ENCODE measurements around the gene MKRN2. TPM values are rescaled to one million over a fixed set of nuclear protein-coding genes. Genes with fewer than 3 reads are reported as not detected.

Gene MKRN2
- total RNA-seq, 2 experiments from 2014 or later: 21.5 to 24.9 TPM

- Mint-ChIP-seq H3K4me3 (no peak overlapping the region), H3K27me3 (no peaks in the 10 kb centered on the region), H3K36me3 (ENCODE audit: low read depth) (peaks cover 81% of the 10 kb centered on the region), H3K27ac (no peak overlapping the region), H3K4me1 (no peaks in the 10 kb centered on the region), H3K9me3 (ENCODE audit: low read depth) (peaks cover 6% of the 10 kb centered on the region)
- ChIA-PET CTCF (no interaction called here), POLR2A (no interaction called here)
- intact Hi-C loops (cut with DNase I, micrococcal nuclease): no loop called here
- ATAC-seq (no peak), DNase-seq (no peak)
These were observed 17.8 kb downstream of the MKRN2 start for GRCh38 chr3:12574661-12575060.

- DNase-seq (no peak), ATAC-seq (no peak)
- ChIA-PET POLR2A (no interaction called here), CTCF (interaction anchor here (1.2 to 1.9 kb wide), 2 partner anchors 9 to 16 kb away, joined by 3 to 4 read pairs; no protein-coding TSS in a partner anchor)
- Mint-ChIP-seq H3K4me1 (no peaks in the 10 kb centered on the region), H3K27me3 (no peaks in the 10 kb centered on the region), H3K36me3 (ENCODE audit: low read depth) (peaks cover 71% of the 10 kb centered on the region), H3K27ac (no peak overlapping the region), H3K9me3 (ENCODE audit: low read depth) (peaks cover 6% of the 10 kb centered on the region), H3K4me3 (no peak overlapping the region)
- intact Hi-C loops (cut with DNase I, micrococcal nuclease): no loop called here
These were observed 20.5 kb downstream of the MKRN2 start for GRCh38 chr3:12577379-12577778.

GRCh38 chr3:12578742-12579141 is 21.9 kb downstream of the MKRN2 start:
- H3K4me1 Mint-ChIP-seq: no peaks in the 10 kb centered on the region
- H3K36me3 Mint-ChIP-seq (ENCODE audit: low read depth): peaks cover 68% of the 10 kb centered on the region
- CTCF ChIA-PET: interaction anchor here (0.7 to 1.4 kb wide), 5 partner anchors 8 to 147 kb away, joined by 3 to 5 read pairs (median 4); no protein-coding TSS in a partner anchor
- POLR2A ChIA-PET: no interaction called here
- intact Hi-C loops (cut with DNase I, micrococcal nuclease): no loop called here
- no peak overlapping the region for H3K4me3 Mint-ChIP-seq
- no peak overlapping the region for H3K27ac Mint-ChIP-seq
- no peak for ATAC-seq
- peaks cover 6% of the 10 kb centered on the region for H3K9me3 Mint-ChIP-seq (ENCODE audit: low read depth)
- no peak for DNase-seq
- no peaks in the 10 kb centered on the region for H3K27me3 Mint-ChIP-seq

GRCh38 chr3:12579456-12579855 is 22.6 kb downstream of the MKRN2 start:
- Mint-ChIP-seq H3K9me3 (ENCODE audit: low read depth) (peaks cover 6% of the 10 kb centered on the region), H3K4me1 (no peaks in the 10 kb centered on the region), H3K4me3 (no peak overlapping the region), H3K27ac (peak overlapping the region; percentile 61), H3K27me3 (no peaks in the 10 kb centered on the region), H3K36me3 (ENCODE audit: low read depth) (peaks cover 69% of the 10 kb centered on the region)
- ChIA-PET POLR2A (no interaction called here), CTCF (interaction anchor here (1.4 kb wide), 1 partner anchor 9 kb away, joined by 3 read pairs; no protein-coding TSS in a partner anchor)
- intact Hi-C loops (cut with DNase I, micrococcal nuclease): no loop called here
- DNase-seq (no peak), ATAC-seq (no peak)

- CTCF ChIA-PET: no interaction called here
- peaks cover 6% of the 10 kb centered on the region for H3K9me3 Mint-ChIP-seq (ENCODE audit: low read depth)
- no peaks in the 10 kb centered on the region for H3K27me3 Mint-ChIP-seq
- no peaks in the 10 kb centered on the region for H3K4me1 Mint-ChIP-seq
- ATAC-seq (no peak), DNase-seq (no peak)
- intact Hi-C loops (cut with DNase I, micrococcal nuclease): no loop called here
- no peak overlapping the region for H3K4me3 Mint-ChIP-seq
- H3K27ac Mint-ChIP-seq: peak overlapping the region; percentile 61
- H3K36me3 Mint-ChIP-seq (ENCODE audit: low read depth): peaks cover 69% of the 10 kb centered on the region
- POLR2A ChIA-PET: no interaction called here
These were observed 23.0 kb downstream of the MKRN2 start for GRCh38 chr3:12579905-12580304.

GRCh38 chr3:12582730-12583129 is 25.8 kb downstream of the MKRN2 start:
- Mint-ChIP-seq H3K27me3 (no peaks in the 10 kb centered on the region), H3K4me3 (no peak overlapping the region), H3K27ac (peak overlapping the region; percentile 1), H3K9me3 (ENCODE audit: low read depth) (no peaks in the 10 kb centered on the region), H3K36me3 (ENCODE audit: low read depth) (peaks cover 48% of the 10 kb centered on the region), H3K4me1 (no peaks in the 10 kb centered on the region)
- intact Hi-C loops (cut with DNase I, micrococcal nuclease): no loop called here
- ChIA-PET CTCF (interaction anchor here (0.8 to 1.5 kb wide), 2 partner anchors 15 to 38 kb away, joined by 3 read pairs; no protein-coding TSS in a partner anchor), POLR2A (interaction anchor here (0.6 kb wide), 1 partner anchor 42 kb away, joined by 3 read pairs; no protein-coding TSS in a partner anchor)
- DNase-seq (no peak), ATAC-seq (no peak)

GRCh38 chr3:12583280-12583679 is 26.4 kb downstream of the MKRN2 start:
- ATAC-seq: no peak
- Mint-ChIP-seq H3K4me3 (no peak overlapping the region), H3K36me3 (ENCODE audit: low read depth) (peaks cover 45% of the 10 kb centered on the region), H3K9me3 (ENCODE audit: low read depth) (no peaks in the 10 kb centered on the region), H3K4me1 (no peaks in the 10 kb centered on the region), H3K27me3 (no peaks in the 10 kb centered on the region), H3K27ac (no peak overlapping the region)
- POLR2A ChIA-PET: no interaction called here
- CTCF ChIA-PET: interaction anchor here (0.8 to 1.5 kb wide), 2 partner anchors 16 to 38 kb away, joined by 3 read pairs; no protein-coding TSS in a partner anchor
- intact Hi-C loops (cut with DNase I, micrococcal nuclease): no loop called here
- no peak for DNase-seq

GRCh38 chr3:12584083-12584482 is 27.2 kb downstream of the MKRN2 start:
- H3K4me1 Mint-ChIP-seq: no peaks in the 10 kb centered on the region
- ATAC-seq: no peak
- no peaks in the 10 kb centered on the region for H3K9me3 Mint-ChIP-seq (ENCODE audit: low read depth)
- no peak overlapping the region for H3K27ac Mint-ChIP-seq
- DNase-seq: no peak
- ChIA-PET POLR2A (interaction anchor here (0.8 kb wide), 1 partner anchor 15 kb away, joined by 3 read pairs; no protein-coding TSS in a partner anchor), CTCF (no interaction called here)
- no peaks in the 10 kb centered on the region for H3K27me3 Mint-ChIP-seq
- peaks cover 45% of the 10 kb centered on the region for H3K36me3 Mint-ChIP-seq (ENCODE audit: low read depth)
- H3K4me3 Mint-ChIP-seq: no peak overlapping the region
- intact Hi-C loops (cut with DNase I, micrococcal nuclease): no loop called here

GRCh38 chr3:12585181-12585580 is 28.3 kb downstream of the MKRN2 start:
- peaks cover 42% of the 10 kb centered on the region for H3K36me3 Mint-ChIP-seq (ENCODE audit: low read depth)
- POLR2A ChIA-PET: interaction anchor here (0.8 kb wide), 1 partner anchor 14 kb away, joined by 3 read pairs; no protein-coding TSS in a partner anchor
- no peaks in the 10 kb centered on the region for H3K4me1 Mint-ChIP-seq
- intact Hi-C loops (cut with DNase I, micrococcal nuclease): no loop called here
- peak overlapping the region; percentile 16 for H3K27ac Mint-ChIP-seq
- H3K9me3 Mint-ChIP-seq (ENCODE audit: low read depth): no peaks in the 10 kb centered on the region
- DNase-seq (no peak), ATAC-seq (no peak)
- no peaks in the 10 kb centered on the region for H3K27me3 Mint-ChIP-seq
- H3K4me3 Mint-ChIP-seq: no peak overlapping the region
- CTCF ChIA-PET: no interaction called here

GRCh38 chr3:12585970-12586369 is 29.1 kb downstream of the MKRN2 start:
- Mint-ChIP-seq H3K27ac (no peak overlapping the region), H3K36me3 (ENCODE audit: low read depth) (peaks cover 39% of the 10 kb centered on the region), H3K4me1 (no peaks in the 10 kb centered on the region), H3K4me3 (no peak overlapping the region), H3K27me3 (no peaks in the 10 kb centered on the region), H3K9me3 (ENCODE audit: low read depth) (no peaks in the 10 kb centered on the region)
- DNase-seq (no peak), ATAC-seq (no peak)
- ChIA-PET CTCF (no interaction called here), POLR2A (no interaction called here)
- intact Hi-C loops (cut with DNase I, micrococcal nuclease): no loop called here

GRCh38 chr3:12586403-12586802 is 29.5 kb downstream of the MKRN2 start:
- intact Hi-C loops (cut with DNase I, micrococcal nuclease): no loop called here
- Mint-ChIP-seq H3K4me1 (no peaks in the 10 kb centered on the region), H3K27ac (no peak overlapping the region), H3K27me3 (no peaks in the 10 kb centered on the region), H3K9me3 (ENCODE audit: low read depth) (no peaks in the 10 kb centered on the region), H3K4me3 (no peak overlapping the region), H3K36me3 (ENCODE audit: low read depth) (peaks cover 39% of the 10 kb centered on the region)
- CTCF ChIA-PET: interaction anchor here (1.6 kb wide), 1 partner anchor 8 kb away, joined by 5 read pairs; no protein-coding TSS in a partner anchor
- ATAC-seq (no peak), DNase-seq (no peak)
- POLR2A ChIA-PET: no interaction called here

- Mint-ChIP-seq H3K4me3 (no peak overlapping the region), H3K36me3 (ENCODE audit: low read depth) (peaks cover 47% of the 10 kb centered on the region), H3K27me3 (no peaks in the 10 kb centered on the region), H3K9me3 (ENCODE audit: low read depth) (no peaks in the 10 kb centered on the region), H3K27ac (peak overlapping the region; percentile 37), H3K4me1 (no peaks in the 10 kb centered on the region)
- intact Hi-C loops (cut with DNase I, micrococcal nuclease): no loop called here
- ATAC-seq (peak; percentile 23), DNase-seq (no peak)
- ChIA-PET POLR2A (no interaction called here), CTCF (interaction anchor here (0.6 to 1.6 kb wide), 3 partner anchors 10 to 116 kb away, joined by 3 to 5 read pairs (median 3); no protein-coding TSS in a partner anchor)
These were observed 31.4 kb downstream of the MKRN2 start for GRCh38 chr3:12588039-12589009.
